Stomach smooth muscle (tissue), 2 donors: ENCODE data around the gene NELFB.

ENCODE experiments used
- H3K27ac ChIP-seq: one replicate; pipeline ENCODE4 v1.7.0; 2013; ENCODE audit warnings: mild to moderate bottlenecking, low read length, inconsistent platforms
- H3K27me3 ChIP-seq, 2 donors: one replicate each; pipeline ENCODE4 v1.7.0; 2013; ENCODE audit warnings: low read length in 2 of 2; ENCODE audit not compliant: insufficient read depth in 2 of 2, control insufficient read depth in 1 of 2
- H3K36me3 ChIP-seq, 2 donors: one replicate each; pipeline ENCODE4 v1.7.0; 2013; ENCODE audit warnings: low read length in 2 of 2; ENCODE audit not compliant: control insufficient read depth in 2 of 2, insufficient read depth in 2 of 2
- H3K4me1 ChIP-seq: one replicate; pipeline ENCODE4 v1.7.0; 2013; ENCODE audit warnings: low read length; ENCODE audit not compliant: control insufficient read depth, insufficient read depth
- H3K4me3 ChIP-seq, 2 donors: one replicate each; pipeline ENCODE4 v1.7.0; 2013; ENCODE audit warnings: low read length in 2 of 2
- H3K9ac ChIP-seq, 2 donors: one replicate each; pipeline ENCODE4 v1.7.0; 2013; ENCODE audit warnings: low read length in 2 of 2, mild to moderate bottlenecking in 1 of 2
- H3K9me3 ChIP-seq, 2 donors: one replicate each; pipeline ENCODE4 v1.7.0; 2013; ENCODE audit warnings: low read length in 2 of 2; ENCODE audit not compliant: control insufficient read depth in 2 of 2
- donor health status: healthy.
- donor health status: Pancreatic carcinoma.

Gene NELFB

DNA sequence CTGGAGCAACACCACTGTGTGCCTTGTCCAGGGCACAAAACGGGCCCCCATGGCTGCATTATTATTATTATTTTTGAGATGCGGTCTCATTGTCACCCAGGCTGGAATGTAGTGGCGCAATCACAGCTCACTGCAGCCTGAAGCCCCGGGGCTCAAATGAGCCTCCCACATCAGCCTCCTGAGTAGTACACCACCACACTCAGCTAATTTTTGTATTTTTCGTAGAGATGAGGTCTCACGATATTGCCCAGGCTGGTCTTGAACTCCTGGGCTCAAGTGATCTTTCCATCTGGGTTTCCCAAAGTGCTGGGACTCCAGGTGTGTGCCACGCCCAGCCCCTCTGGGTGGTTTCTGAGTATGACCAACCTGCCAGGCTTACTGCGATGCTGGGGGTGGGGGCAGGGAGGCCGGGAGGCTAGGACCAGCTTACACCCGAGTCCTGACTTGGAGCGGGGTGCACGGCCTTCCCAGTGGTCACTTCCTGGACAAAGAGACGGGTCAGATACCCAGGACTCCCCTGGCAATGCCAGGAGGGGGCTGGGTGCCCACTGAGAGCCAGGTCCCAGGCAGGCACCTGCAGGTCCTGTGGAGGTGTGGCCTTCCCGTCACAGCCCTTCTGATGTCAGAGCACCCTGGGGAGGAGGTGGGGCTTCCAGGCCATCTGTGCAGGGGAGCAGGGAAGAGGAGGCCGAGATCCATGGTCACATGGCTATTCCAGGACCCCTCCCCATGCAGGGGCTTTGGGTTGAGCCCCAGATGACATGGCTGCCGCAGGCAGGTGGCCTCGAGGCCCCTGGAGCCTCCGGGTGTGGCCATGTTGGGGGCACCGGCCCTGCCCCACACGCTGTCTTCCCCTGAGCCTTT lies 55.3 kb downstream of the NELFB start:
- H3K27ac ChIP-seq = no peak overlapping the region
- no peaks in the 10 kb centered on the region for H3K9me3 ChIP-seq
- H3K36me3 ChIP-seq = no peaks in the 10 kb centered on the region
- no peak overlapping the region for H3K9ac ChIP-seq
- H3K4me3 ChIP-seq = no peak overlapping the region
- peaks cover 25 to 27% of the 10 kb centered on the region in 2 donors for H3K27me3 ChIP-seq
- H3K4me1 ChIP-seq = peaks cover 17% of the 10 kb centered on the region

DNA sequence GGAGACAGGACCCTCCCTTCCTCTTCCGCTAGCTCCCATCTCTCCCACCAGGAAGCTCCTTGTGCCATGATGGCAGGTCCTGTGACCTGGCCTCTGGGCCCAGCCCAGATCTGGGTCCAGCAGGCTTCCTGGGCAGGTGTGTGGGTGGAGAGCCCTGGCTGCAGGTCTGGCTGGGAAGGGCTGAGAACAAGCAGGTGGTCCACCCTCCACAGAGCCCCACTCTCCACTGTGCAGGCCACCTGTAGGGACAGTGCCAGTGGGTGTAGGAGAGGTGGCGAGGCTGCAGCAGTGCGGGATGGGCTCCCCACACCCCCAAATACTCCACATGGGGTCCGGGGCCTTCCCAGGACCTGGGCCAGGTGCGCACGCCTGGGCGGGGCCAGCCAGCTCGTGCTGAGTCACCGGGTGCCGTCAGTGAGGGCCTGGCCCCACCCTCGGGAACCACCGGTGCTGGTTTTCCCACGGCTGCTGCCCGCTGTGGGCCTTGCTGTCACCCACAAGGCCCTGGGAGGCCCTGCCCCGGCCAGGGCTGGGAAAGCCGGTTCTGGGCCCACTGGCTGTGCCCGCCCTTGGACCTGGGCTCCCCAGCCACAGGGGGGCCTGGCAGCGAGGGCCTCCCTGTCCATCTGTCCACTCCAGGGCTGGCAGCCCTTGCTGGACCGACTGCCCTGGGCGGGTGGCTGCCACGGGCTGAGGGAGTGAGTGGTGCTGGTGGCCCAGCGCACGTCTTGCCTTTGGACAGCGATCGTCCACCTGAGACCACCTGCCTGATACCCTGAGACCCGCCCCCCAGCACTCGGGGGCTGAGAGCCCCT lies 56.3 kb downstream of the NELFB start:
- Histone ChIP-seq H3K9ac (no peak overlapping the region), H3K27ac (no peak overlapping the region)

DNA sequence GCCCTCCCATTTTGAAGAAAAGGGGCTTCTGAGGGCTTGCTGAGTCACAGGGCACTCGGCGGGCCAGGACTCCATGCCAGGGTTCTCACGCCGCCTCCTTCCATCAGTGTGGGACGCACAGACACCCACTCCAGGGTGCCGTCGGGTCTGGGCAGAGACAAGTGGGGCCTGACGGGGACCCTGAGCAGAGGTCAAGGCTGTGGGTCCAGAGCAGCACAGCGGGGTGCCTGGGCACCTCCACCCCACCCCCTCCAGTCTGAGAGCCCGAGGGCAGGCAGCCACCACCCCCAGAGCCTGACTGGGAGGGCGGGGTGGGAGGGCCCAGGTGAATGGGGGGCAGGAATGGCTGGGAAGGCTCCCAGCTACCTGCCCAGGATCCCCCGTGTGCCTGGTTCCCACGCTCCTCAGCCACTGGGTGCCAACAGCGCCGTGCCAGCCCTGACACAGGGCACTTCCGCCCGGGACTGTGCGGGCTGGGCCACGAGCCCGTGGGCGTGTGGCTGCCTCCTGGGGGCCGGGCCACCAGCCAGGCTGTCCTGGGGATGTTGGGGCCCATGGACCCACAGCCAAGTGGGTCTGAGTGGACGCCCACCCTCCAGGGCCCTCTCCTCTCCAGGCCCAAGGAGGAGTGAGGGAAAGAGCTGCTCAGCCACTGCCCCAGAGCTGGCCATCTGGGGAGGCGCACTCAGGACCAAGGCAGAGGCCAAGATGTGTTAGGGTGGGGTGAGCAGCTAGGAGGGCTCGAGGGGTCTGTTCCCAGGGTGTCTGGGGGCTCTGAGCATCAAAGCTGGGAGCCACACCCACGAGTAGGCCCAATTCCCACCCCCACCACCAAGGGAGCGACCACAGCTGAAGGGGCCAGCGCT lies 57.1 kb downstream of the NELFB start:
- peaks cover 9% of the 10 kb centered on the region for H3K4me1 ChIP-seq
- no peaks in the 10 kb centered on the region for H3K9me3 ChIP-seq
- H3K4me3 ChIP-seq = no peak overlapping the region
- no peaks in the 10 kb centered on the region for H3K36me3 ChIP-seq
- H3K27me3 ChIP-seq = peaks cover 15 to 25% of the 10 kb centered on the region in 2 donors
- H3K27ac ChIP-seq = no peak overlapping the region
- no peak overlapping the region for H3K9ac ChIP-seq

More for the DNA sequence above, 56.3 kb downstream of the NELFB start:
- no peak overlapping the region for H3K4me3 ChIP-seq
- peaks cover 16 to 25% of the 10 kb centered on the region in 2 donors for H3K27me3 ChIP-seq
- no peaks in the 10 kb centered on the region for H3K36me3 ChIP-seq
- peaks cover 11% of the 10 kb centered on the region for H3K4me1 ChIP-seq
- H3K9me3 ChIP-seq = no peaks in the 10 kb centered on the region

DNA sequence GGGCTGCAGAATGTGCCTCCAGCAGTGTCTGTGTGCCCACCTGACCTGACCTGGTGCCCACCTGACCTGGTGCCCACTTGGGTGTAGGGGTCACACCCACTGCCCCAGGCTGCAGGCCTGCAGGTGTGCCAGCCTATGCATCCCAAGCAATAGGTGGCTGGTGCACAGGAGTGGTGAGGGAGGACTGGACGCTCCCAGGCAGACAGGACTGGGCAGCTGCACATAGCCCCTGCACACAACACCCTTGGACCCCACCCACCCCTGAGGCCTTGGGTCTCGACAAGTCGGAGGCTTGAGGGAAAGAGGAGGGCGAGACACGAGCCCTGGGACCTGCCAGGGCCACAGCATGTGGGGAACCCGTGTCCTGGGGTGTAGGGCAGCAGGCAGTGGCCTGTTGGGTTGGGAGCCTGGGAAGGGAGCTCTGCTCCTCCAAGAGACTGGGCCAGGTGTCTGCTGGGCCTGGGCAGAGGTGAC lies 57.8 kb downstream of the NELFB start:
- Histone ChIP-seq H3K36me3 (no peaks in the 10 kb centered on the region), H3K4me1 (peaks cover 8% of the 10 kb centered on the region), H3K27me3 (peaks cover 13 to 25% of the 10 kb centered on the region in 2 donors), H3K9ac (no peak overlapping the region), H3K27ac (no peak overlapping the region), H3K9me3 (no peaks in the 10 kb centered on the region), H3K4me3 (no peak overlapping the region)

DNA sequence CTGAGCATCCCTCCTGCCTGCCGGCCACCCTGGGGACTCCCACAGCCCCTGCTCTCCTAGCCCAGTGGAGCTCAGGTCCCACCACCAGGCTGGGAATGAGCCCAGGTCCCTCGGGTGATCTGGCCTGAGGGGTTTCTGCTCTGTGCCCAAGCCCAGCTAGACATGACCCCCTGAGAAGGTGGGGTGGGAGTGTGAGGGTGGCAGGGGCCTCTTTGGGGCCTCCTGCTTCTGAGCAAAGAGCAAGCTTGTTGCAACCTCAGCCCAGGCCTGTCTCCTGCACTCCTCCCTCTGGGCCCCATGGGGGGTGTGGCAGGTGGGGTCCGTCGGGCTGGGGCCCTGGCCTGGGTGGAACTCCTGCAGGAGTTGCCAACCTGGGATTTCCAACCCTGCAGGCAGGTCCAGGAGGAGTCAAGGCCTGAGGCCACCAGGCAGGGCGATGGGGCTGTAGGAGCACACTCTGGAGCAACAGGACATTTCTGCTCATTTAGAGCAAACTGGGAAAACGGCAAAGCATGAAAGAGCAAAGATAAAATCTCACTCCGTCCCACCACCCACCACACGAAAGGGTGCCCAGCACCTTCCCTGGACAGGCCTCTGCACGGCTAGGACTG lies 58.3 kb downstream of the NELFB start:
- H3K4me1 ChIP-seq = peaks cover 8% of the 10 kb centered on the region
- peaks cover 11 to 26% of the 10 kb centered on the region in 2 donors for H3K27me3 ChIP-seq

DNA sequence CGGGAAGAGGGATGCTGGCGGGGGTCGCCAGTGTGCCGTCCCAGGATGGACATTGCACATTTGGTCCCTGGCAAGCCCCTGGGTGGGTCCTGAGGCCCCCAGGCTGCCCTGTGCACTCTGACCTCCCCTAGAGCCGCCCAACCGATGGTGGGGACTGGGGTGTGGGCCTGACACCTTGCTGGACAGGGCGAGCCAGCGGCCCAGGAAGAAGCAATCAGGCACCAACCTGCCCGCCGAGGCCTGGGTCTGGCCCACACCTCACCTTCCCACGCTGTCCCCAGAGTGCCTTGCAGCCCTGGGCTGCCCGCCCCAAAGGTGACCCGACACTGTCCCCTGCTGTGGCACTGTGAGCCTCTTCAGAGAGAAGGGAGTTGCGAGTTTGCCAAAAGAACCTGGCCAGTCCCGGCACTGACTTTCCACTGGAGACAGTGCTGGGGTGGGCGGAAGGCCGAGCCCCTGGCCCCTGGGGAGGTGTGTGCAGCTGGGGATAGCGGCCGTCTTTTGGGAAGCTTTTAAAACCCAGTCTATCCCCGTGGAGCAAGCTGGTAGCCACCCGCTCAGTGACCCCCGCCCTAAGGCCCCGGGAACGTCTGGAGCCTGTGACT lies 58.9 kb downstream of the NELFB start:
- Histone ChIP-seq H3K27ac (no peak overlapping the region), H3K36me3 (no peaks in the 10 kb centered on the region), H3K9ac (no peak overlapping the region), H3K9me3 (no peaks in the 10 kb centered on the region), H3K27me3 (peaks cover 9 to 26% of the 10 kb centered on the region in 2 donors), H3K4me1 (peaks cover 8% of the 10 kb centered on the region), H3K4me3 (no peak overlapping the region)

More for the DNA sequence above, 58.3 kb downstream of the NELFB start:
- H3K9me3 ChIP-seq = no peaks in the 10 kb centered on the region
- no peak overlapping the region for H3K27ac ChIP-seq
- no peaks in the 10 kb centered on the region for H3K36me3 ChIP-seq
- no peak overlapping the region for H3K9ac ChIP-seq
- no peak overlapping the region for H3K4me3 ChIP-seq

DNA sequence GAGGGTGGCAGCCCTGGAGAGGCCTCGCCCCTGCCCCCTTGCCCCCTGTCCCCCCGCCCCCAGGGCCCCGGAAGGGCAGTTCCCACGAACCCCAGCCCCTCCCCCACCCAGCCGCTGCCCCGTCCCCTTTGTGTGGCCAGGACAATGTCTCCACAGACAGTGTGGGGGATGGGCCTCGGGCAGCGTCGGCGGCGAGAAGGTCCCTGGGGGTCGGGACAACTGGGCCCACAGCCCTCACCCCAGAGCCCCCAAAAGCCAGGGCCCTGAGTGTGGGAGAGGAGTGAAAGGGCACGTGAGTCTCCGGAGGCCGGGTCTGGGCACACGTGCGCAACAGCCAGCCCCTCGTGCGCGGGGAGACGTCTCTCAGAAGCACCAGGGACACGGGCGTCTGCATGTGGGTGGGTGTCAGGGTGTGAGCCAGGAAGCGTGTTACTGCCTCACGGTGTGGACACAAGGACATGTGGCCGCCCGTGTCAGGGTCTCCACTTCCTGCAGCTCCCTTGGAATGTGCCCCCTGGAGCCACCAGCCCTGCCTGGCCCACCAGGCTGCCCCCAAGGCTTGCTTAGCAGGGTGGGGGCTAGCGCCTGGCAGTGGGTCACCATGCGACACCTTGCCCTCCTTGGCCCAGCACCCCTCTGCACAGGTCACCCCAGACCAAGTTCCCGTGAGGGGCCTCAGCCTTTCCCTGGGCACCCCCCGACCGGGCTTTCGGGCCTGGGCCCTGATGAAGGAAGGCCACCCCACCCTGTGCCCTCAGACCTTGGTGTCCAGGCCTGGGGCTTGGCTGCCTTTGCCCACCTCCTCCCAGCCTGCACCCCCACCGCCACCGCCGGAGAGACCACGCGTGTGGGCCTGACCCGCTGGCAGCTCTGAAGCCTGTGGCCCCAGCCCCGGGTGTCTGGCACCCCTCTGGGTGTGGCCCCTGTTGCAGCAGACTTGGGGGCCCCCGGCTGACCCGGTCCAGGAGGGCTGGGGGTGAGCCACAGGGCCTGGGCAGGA lies 59.7 kb downstream of the NELFB start:
- H3K27ac ChIP-seq = no peak overlapping the region
- H3K36me3 ChIP-seq = no peaks in the 10 kb centered on the region
- peaks cover 8% of the 10 kb centered on the region for H3K4me1 ChIP-seq
- no peak overlapping the region for H3K9ac ChIP-seq
- H3K4me3 ChIP-seq = no peak overlapping the region
- peaks cover 8 to 26% of the 10 kb centered on the region in 2 donors for H3K27me3 ChIP-seq
- H3K9me3 ChIP-seq = no peaks in the 10 kb centered on the region

DNA sequence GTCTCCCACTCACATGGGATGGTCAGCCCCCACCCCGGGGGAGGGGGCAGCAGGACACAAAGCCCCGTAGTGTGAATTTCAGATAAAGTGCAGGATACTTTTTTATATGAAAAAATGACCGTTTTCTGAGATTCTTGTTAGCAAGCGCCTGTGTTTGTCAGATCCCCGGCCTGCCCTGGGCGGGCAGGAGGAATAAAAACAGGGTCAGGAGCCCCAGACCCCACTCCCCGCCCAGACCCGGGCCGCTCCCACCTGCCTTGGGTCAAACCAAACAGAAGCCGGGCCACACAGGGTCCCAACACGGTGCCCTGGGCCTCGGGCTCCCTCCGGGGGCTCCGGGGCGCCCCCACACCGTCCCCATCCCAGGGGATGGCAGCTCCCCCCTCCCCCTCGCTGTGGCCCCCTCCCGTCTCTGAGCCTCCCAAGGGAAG lies 60.5 kb downstream of the NELFB start:
- H3K27ac ChIP-seq = no peak overlapping the region
- H3K4me1 ChIP-seq = peaks cover 8% of the 10 kb centered on the region
- H3K27me3 ChIP-seq = peaks cover 8 to 26% of the 10 kb centered on the region in 2 donors
- no peak overlapping the region for H3K9ac ChIP-seq
- H3K9me3 ChIP-seq = no peaks in the 10 kb centered on the region
- H3K4me3 ChIP-seq = no peak overlapping the region
- H3K36me3 ChIP-seq = no peaks in the 10 kb centered on the region
